ENCODE measurements around the gene ITGA1.
"Not testable (repeated sequence)": the region's sequence is repeated elsewhere in the genome, so short reads cannot be mapped to it uniquely, and the experiment has no call there.

Gene ITGA1

DNA sequence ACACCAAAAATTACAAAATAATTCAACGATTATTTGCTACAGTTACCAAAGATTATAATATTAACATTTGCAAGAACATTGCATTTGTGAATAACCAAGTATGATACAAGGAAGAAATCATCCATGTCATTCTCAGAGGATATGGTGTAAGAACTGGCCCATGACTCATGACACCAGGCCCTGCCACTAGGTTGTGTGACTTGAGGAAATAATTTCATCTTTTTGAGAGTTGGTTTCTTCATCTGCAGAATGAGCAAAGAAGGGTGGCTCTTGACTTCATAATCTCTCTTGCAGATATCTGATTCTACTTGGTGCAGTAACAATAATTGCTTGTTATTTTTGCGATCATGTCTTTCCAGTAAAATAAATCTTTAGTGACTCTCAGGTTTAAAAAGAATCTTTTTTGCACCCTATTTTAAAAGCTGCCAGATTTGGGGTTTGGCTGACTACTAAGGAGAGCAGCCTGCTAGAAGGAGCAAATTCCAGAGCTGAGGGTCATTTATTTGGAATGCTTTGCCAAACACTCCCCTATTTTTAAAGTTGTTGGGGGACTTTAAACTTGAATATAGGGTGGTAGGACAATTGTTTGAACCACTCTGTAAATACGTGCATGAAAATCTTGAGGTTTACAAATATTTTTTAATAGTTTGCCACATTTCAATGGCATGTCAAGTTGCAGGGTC lies 23.5 kb downstream of the ITGA1 start:
- Histone ChIP-seq H3K27ac (ENCODE audit: low read depth, low read length) (no peak overlapping the region), H3K4me1 (ENCODE audit: control insufficient read depth, insufficient read depth, low read length) (no peaks in the 10 kb centered on the region; the same call in 1 of the 2 replicates), H3K9ac (ENCODE audit: low read depth, low read length) (no peak overlapping the region), H3K36me3 (ENCODE audit: control insufficient read depth, insufficient read depth, low read length) (no peaks in the 10 kb centered on the region), H3K27me3 (ENCODE audit: control insufficient read depth, insufficient read depth, low read length) (no peaks in the 10 kb centered on the region), H3K4me3 (ENCODE audit: low read depth, low read length) (no peak overlapping the region), H3K9me3 (ENCODE audit: control insufficient read depth, insufficient read depth, low read length) (no peaks in the 10 kb centered on the region)

DNA sequence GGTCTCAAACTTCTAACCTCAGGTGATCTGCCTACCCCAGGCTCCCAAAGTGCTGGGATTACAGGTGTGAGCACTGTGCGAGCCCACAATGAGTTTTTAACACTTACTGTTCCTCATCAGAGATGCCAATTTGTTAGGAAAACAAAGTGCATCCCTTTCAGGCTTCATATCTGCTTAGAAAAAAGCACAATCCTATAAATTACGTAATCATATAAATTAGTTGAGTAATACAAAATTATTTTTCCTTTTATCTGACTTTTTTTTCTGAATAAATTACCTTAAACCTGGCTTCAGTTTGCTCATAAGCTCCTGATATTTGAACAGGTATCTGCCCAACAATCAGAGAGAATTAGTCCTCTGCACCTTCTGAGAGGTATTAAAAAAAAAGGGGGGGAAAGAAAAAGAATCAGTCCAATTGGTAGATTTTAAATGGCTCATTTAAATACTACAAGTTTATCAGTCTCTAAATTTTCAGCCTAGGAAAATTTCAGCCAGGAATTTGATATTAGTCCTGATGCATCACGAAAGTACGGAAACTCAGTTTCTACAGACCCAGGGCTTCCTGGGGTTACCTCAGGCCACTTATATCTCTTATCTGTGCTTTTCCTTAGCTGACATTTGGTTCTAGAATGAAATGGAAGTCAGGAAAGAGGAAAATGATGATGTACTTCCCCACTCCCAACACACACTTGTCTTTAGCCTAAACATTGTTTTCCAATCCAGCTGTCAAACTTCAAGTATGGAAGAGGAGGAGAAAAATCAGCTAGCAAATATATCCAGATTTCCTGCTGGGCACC lies 26.8 kb downstream of the ITGA1 start:
- Histone ChIP-seq H3K36me3 (ENCODE audit: control insufficient read depth, insufficient read depth, low read length) (no peaks in the 10 kb centered on the region), H3K4me3 (ENCODE audit: low read depth, low read length) (no peak overlapping the region), H3K4me1 (ENCODE audit: control insufficient read depth, insufficient read depth, low read length) (peaks cover 17% of the 10 kb centered on the region)

GRCh38 chr5:52817818-52818217 lies 30.1 kb downstream of the ITGA1 start:
- Histone ChIP-seq H3K4me3 (ENCODE audit: low read depth, low read length) (no peak overlapping the region), H3K27me3 (ENCODE audit: control insufficient read depth, insufficient read depth, low read length) (no peaks in the 10 kb centered on the region), H3K9ac (ENCODE audit: low read depth, low read length) (no peak overlapping the region), H3K9me3 (ENCODE audit: control insufficient read depth, insufficient read depth, low read length) (no peaks in the 10 kb centered on the region), H3K36me3 (ENCODE audit: control insufficient read depth, insufficient read depth, low read length) (no peaks in the 10 kb centered on the region), H3K27ac (ENCODE audit: low read depth, low read length) (no peak overlapping the region), H3K4me1 (ENCODE audit: control insufficient read depth, insufficient read depth, low read length) (peaks cover 17% of the 10 kb centered on the region)

More for the DNA sequence above, 26.8 kb downstream of the ITGA1 start:
- no peak overlapping the region for H3K27ac ChIP-seq (ENCODE audit: low read depth, low read length)
- no peaks in the 10 kb centered on the region for H3K9me3 ChIP-seq (ENCODE audit: control insufficient read depth, insufficient read depth, low read length)
- H3K9ac ChIP-seq (ENCODE audit: low read depth, low read length): no peak overlapping the region
- no peaks in the 10 kb centered on the region for H3K27me3 ChIP-seq (ENCODE audit: control insufficient read depth, insufficient read depth, low read length)

GRCh38 chr5:52818360-52818759 lies 30.6 kb downstream of the ITGA1 start:
- Histone ChIP-seq H3K4me3 (ENCODE audit: low read depth, low read length) (no peak overlapping the region), H3K36me3 (ENCODE audit: control insufficient read depth, insufficient read depth, low read length) (no peaks in the 10 kb centered on the region), H3K27ac (ENCODE audit: low read depth, low read length) (no peak overlapping the region), H3K27me3 (ENCODE audit: control insufficient read depth, insufficient read depth, low read length) (no peaks in the 10 kb centered on the region), H3K9ac (ENCODE audit: low read depth, low read length) (no peak overlapping the region), H3K4me1 (ENCODE audit: control insufficient read depth, insufficient read depth, low read length) (peaks cover 17% of the 10 kb centered on the region), H3K9me3 (ENCODE audit: control insufficient read depth, insufficient read depth, low read length) (no peaks in the 10 kb centered on the region)

GRCh38 chr5:52818807-52819206 lies 31.1 kb downstream of the ITGA1 start:
- not testable (repeated sequence) for H3K9ac ChIP-seq (ENCODE audit: low read depth, low read length); H3K36me3 ChIP-seq (ENCODE audit: control insufficient read depth, insufficient read depth, low read length); H3K9me3 ChIP-seq (ENCODE audit: control insufficient read depth, insufficient read depth, low read length); H3K27ac ChIP-seq (ENCODE audit: low read depth, low read length); H3K4me3 ChIP-seq (ENCODE audit: low read depth, low read length); H3K27me3 ChIP-seq (ENCODE audit: control insufficient read depth, insufficient read depth, low read length)
- H3K4me1 ChIP-seq (ENCODE audit: control insufficient read depth, insufficient read depth, low read length): peaks cover 17% of the 10 kb centered on the region

GRCh38 chr5:52821901-52822300 lies 34.2 kb downstream of the ITGA1 start:
- Histone ChIP-seq H3K9me3 (ENCODE audit: control insufficient read depth, insufficient read depth, low read length) (no peaks in the 10 kb centered on the region), H3K27me3 (ENCODE audit: control insufficient read depth, insufficient read depth, low read length) (no peaks in the 10 kb centered on the region), H3K4me1 (ENCODE audit: control insufficient read depth, insufficient read depth, low read length) (peaks cover 17% of the 10 kb centered on the region), H3K9ac (ENCODE audit: low read depth, low read length) (no peak overlapping the region), H3K27ac (ENCODE audit: low read depth, low read length) (no peak overlapping the region), H3K36me3 (ENCODE audit: control insufficient read depth, insufficient read depth, low read length) (no peaks in the 10 kb centered on the region), H3K4me3 (ENCODE audit: low read depth, low read length) (no peak overlapping the region)

- peaks cover 14% of the 10 kb centered on the region for H3K4me1 ChIP-seq (ENCODE audit: control insufficient read depth, insufficient read depth, low read length)
- no peak overlapping the region for H3K9ac ChIP-seq (ENCODE audit: low read depth, low read length)
- H3K9me3 ChIP-seq (ENCODE audit: control insufficient read depth, insufficient read depth, low read length): no peaks in the 10 kb centered on the region
- H3K27ac ChIP-seq (ENCODE audit: low read depth, low read length): no peak overlapping the region
- no peaks in the 10 kb centered on the region for H3K27me3 ChIP-seq (ENCODE audit: control insufficient read depth, insufficient read depth, low read length)
- H3K4me3 ChIP-seq (ENCODE audit: low read depth, low read length): no peak overlapping the region
- no peaks in the 10 kb centered on the region for H3K36me3 ChIP-seq (ENCODE audit: control insufficient read depth, insufficient read depth, low read length)
These were observed 34.7 kb downstream of the ITGA1 start for GRCh38 chr5:52822437-52822836.

DNA sequence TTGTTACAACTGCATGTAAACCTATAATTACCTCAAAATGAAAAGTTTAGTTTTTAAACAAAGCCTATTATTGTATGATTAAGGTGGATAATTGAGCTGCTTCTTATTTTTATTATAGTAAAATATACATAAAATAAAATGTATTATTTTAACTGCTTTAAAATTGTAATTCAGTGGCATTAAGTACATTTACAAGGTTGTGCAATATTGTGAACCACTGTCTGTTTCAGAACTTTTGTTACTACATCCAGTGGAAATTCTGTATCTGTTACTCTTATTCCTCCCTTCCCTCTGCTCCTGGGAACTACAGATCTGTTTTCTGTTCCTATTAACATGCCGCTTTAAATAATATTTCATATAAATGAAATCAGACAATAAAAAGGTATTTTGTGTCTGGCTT lies 37.1 kb downstream of the ITGA1 start:
- Histone ChIP-seq H3K27me3 (ENCODE audit: control insufficient read depth, insufficient read depth, low read length) (no peaks in the 10 kb centered on the region), H3K36me3 (ENCODE audit: control insufficient read depth, insufficient read depth, low read length) (no peaks in the 10 kb centered on the region), H3K4me3 (ENCODE audit: low read depth, low read length) (no peak overlapping the region), H3K4me1 (ENCODE audit: control insufficient read depth, insufficient read depth, low read length) (no peaks in the 10 kb centered on the region), H3K27ac (ENCODE audit: low read depth, low read length) (no peak overlapping the region), H3K9ac (ENCODE audit: low read depth, low read length) (no peak overlapping the region), H3K9me3 (ENCODE audit: control insufficient read depth, insufficient read depth, low read length) (no peaks in the 10 kb centered on the region)

DNA sequence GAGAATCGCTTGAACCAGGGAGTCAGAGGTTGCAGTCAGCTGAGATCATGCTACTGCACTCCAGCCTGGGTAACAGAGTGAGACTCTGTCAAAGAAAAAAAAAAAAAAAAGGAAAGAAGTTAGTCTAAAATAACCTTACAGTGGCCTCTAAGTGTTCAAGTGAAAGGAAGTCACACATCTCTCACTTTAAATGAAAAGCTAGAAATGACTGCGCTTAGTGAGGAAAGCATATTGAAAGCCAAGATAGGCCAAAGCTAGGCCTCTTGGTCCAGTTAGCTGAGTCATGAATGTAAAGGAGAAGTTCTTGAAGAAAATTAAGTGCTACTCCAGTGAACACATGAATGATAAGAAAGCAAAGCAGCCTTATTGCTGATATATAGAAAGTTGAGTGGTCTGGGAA lies 38.1 kb downstream of the ITGA1 start:
- Histone ChIP-seq H3K9me3 (ENCODE audit: control insufficient read depth, insufficient read depth, low read length) (no peaks in the 10 kb centered on the region), H3K27me3 (ENCODE audit: control insufficient read depth, insufficient read depth, low read length) (no peaks in the 10 kb centered on the region), H3K27ac (ENCODE audit: low read depth, low read length) (no peak overlapping the region), H3K4me3 (ENCODE audit: low read depth, low read length) (no peak overlapping the region), H3K4me1 (ENCODE audit: control insufficient read depth, insufficient read depth, low read length) (no peaks in the 10 kb centered on the region), H3K36me3 (ENCODE audit: control insufficient read depth, insufficient read depth, low read length) (no peaks in the 10 kb centered on the region), H3K9ac (ENCODE audit: low read depth, low read length) (no peak overlapping the region)

DNA sequence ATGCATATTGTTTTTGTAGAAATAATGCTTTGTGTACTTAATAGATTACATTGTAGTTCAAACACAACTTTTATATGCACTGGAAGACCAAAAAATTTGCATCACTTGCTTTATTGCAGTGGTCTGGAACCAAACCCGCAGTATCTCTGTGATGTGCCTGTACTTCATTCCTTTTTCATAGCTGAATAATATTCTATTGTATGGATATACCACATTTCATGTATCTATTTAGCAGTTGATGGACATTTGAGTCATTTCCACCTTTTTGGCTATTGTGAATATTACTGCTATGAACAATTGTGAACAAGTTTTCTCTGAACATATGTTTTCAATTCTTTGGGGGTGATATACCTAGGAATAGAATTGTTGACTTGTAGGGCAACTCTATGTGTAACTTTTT lies 40.1 kb downstream of the ITGA1 start:
- Histone ChIP-seq H3K9ac (ENCODE audit: low read depth, low read length) (no peak overlapping the region), H3K4me1 (ENCODE audit: control insufficient read depth, insufficient read depth, low read length) (no peaks in the 10 kb centered on the region), H3K9me3 (ENCODE audit: control insufficient read depth, insufficient read depth, low read length) (no peaks in the 10 kb centered on the region), H3K36me3 (ENCODE audit: control insufficient read depth, insufficient read depth, low read length) (no peaks in the 10 kb centered on the region), H3K4me3 (ENCODE audit: low read depth, low read length) (no peak overlapping the region), H3K27me3 (ENCODE audit: control insufficient read depth, insufficient read depth, low read length) (no peaks in the 10 kb centered on the region), H3K27ac (ENCODE audit: low read depth, low read length) (no peak overlapping the region)

DNA sequence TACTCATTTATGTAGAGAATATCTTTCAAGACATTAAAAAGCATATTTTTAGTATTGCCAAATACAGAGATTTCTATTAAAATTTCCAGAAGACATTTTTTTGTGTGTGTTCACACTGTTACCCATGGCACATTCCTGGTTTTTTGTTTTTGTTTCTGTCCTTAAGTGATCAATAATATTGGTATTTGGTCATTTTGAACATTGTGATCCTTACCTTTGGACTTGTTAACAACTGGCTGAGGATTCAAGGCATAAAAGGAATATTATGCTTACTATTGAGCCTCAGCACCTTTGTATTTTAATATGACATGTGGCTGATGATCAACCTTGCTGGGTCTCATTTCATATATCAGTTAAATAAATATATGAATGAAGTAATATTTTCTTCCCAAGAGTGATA lies 41.9 kb downstream of the ITGA1 start:
- H3K4me3 ChIP-seq (ENCODE audit: low read depth, low read length): no peak overlapping the region
- H3K36me3 ChIP-seq (ENCODE audit: control insufficient read depth, insufficient read depth, low read length): no peaks in the 10 kb centered on the region
- H3K9me3 ChIP-seq (ENCODE audit: control insufficient read depth, insufficient read depth, low read length): no peaks in the 10 kb centered on the region
- H3K27ac ChIP-seq (ENCODE audit: low read depth, low read length): no peak overlapping the region
- no peaks in the 10 kb centered on the region for H3K4me1 ChIP-seq (ENCODE audit: control insufficient read depth, insufficient read depth, low read length)
- H3K9ac ChIP-seq (ENCODE audit: low read depth, low read length): no peak overlapping the region
- H3K27me3 ChIP-seq (ENCODE audit: control insufficient read depth, insufficient read depth, low read length): no peaks in the 10 kb centered on the region

Measured in HUES48 (cell line).